DND-41 (cell line): Measurements from ENCODE around the gene ATXN7.

Experiments
- ATAC-seq: fragments of 200-7000 bp; cut with Tn5 transposase; 3 replicates; pipeline ENCODE4 v1.9.1; 2021; ENCODE audit warnings: low read depth; ENCODE audit not compliant: insufficient read depth
- DNase-seq: peaks from one replicate; pipeline ENCODE4 v3.0.0-alpha.2; 2020
- H2AFZ ChIP-seq: 2 replicates; pipeline ENCODE4 v1.6.0; 2012; ENCODE audit warnings: low read depth, low read length
- H3K27ac ChIP-seq: 2 replicates; pipeline ENCODE4 v1.5.1; 2012; ENCODE audit warnings: low read length, inconsistent platforms
- H3K27me3 ChIP-seq: fragments of 200-600 bp; sonication (generic); 2 replicates; pipeline ENCODE4 v1.6.0; 2012; ENCODE audit warnings: low read length, mild to moderate bottlenecking, inconsistent platforms; ENCODE audit not compliant: insufficient read depth, poor library complexity
- H3K36me3 ChIP-seq: 2 replicates; pipeline ENCODE4 v1.5.1; 2012; ENCODE audit warnings: low read length, inconsistent platforms; ENCODE audit not compliant: insufficient read depth
- H3K4me1 ChIP-seq: 2 replicates; pipeline ENCODE4 v1.5.1; 2012; ENCODE audit warnings: mild to moderate bottlenecking, low read length; ENCODE audit not compliant: insufficient read depth
- H3K4me2 ChIP-seq: 2 replicates; pipeline ENCODE4 v1.6.0; 2012; ENCODE audit warnings: mild to moderate bottlenecking, moderate library complexity, low read length, inconsistent platforms; ENCODE audit not compliant: insufficient read depth
- H3K4me3 ChIP-seq, 2 experiments: fragments of 200-600 bp in 1 of 2; shearing (Covaris generic) in 1 of 2; 2 replicates each; pipeline ENCODE4 v1.5.1; 2012 to 2016; ENCODE audit warnings: inconsistent platforms in 2 of 2, low read length in 2 of 2, mild to moderate bottlenecking in 2 of 2, low read depth in 1 of 2, moderate library complexity in 1 of 2
- H3K79me2 ChIP-seq: 2 replicates; pipeline ENCODE4 v1.6.0; 2012; ENCODE audit warnings: low read length, inconsistent platforms; ENCODE audit not compliant: insufficient read depth
- H3K9ac ChIP-seq: 2 replicates; pipeline ENCODE4 v1.6.0; 2012; ENCODE audit warnings: low read depth, mild to moderate bottlenecking, inconsistent platforms, low read length, moderate library complexity
- H3K9me3 ChIP-seq: 2 replicates; pipeline ENCODE4 v1.5.1; 2012; ENCODE audit warnings: low read length, moderate library complexity, mild to moderate bottlenecking, inconsistent platforms; ENCODE audit not compliant: insufficient read depth, severe bottlenecking
- H4K20me1 ChIP-seq: 2 replicates; pipeline ENCODE4 v1.6.0; 2012; ENCODE audit warnings: low read length; ENCODE audit not compliant: insufficient read depth
- CTCF ChIP-seq: IDR thresholded peaks from 2 replicates; pipeline ENCODE4 v1.5.1; 2012; ENCODE audit warnings: borderline replicate concordance, low read length, moderate library complexity, mild to moderate bottlenecking; ENCODE audit not compliant: poor library complexity, severe bottlenecking; ENCODE audit errors: extremely low read depth
- EZH2 ChIP-seq: IDR thresholded peaks from 3 replicates; pipeline ENCODE4 v1.6.1; 2012; ENCODE audit warnings: borderline replicate concordance, low read depth, mild to moderate bottlenecking, moderate library complexity, low read length, inconsistent platforms; ENCODE audit not compliant: severe bottlenecking

ATXN7 gene

GRCh38 chr3:63979093-63979885 lies 115.6 kb downstream of the ATXN7 start:
- H3K4me3 ChIP-seq, result no peak overlapping the region
- TF ChIP-seq EZH2 (no peak), CTCF (no peak)
- H2AFZ ChIP-seq, result no peak overlapping the region
- H3K27ac ChIP-seq, result no peak overlapping the region
- H4K20me1 ChIP-seq, result peaks cover 46% of the 10 kb centered on the region
- no peak overlapping the region for H3K9ac ChIP-seq
- H3K9me3 ChIP-seq, result no peaks in the 10 kb centered on the region
- H3K79me2 ChIP-seq, result peaks cover 63% of the 10 kb centered on the region
- peaks cover 64% of the 10 kb centered on the region for H3K36me3 ChIP-seq
- H3K27me3 ChIP-seq, result no peaks in the 10 kb centered on the region
- DNase-seq (no peak), ATAC-seq (0 out of 3 replicates have a peak, but pooled peaks have one; percentile 33)
- no peak overlapping the region for H3K4me2 ChIP-seq
- no peaks in the 10 kb centered on the region for H3K4me1 ChIP-seq

GRCh38 chr3:63980019-63980418 lies 116.4 kb downstream of the ATXN7 start:
- Histone ChIP-seq H4K20me1 (peaks cover 44% of the 10 kb centered on the region), H3K79me2 (peaks cover 62% of the 10 kb centered on the region), H3K4me2 (no peak overlapping the region), H3K4me1 (no peaks in the 10 kb centered on the region), H3K27me3 (no peaks in the 10 kb centered on the region), H3K9me3 (no peaks in the 10 kb centered on the region), H3K36me3 (peaks cover 68% of the 10 kb centered on the region), H3K27ac (no peak overlapping the region), H3K4me3 (no peak overlapping the region), H3K9ac (no peak overlapping the region), H2AFZ (no peak overlapping the region)
- DNase-seq, result no peak
- no peak for TF ChIP-seq EZH2
- no peak for TF ChIP-seq CTCF
- ATAC-seq, result no peak

GRCh38 chr3:63980830-63981498 lies 117.3 kb downstream of the ATXN7 start:
- Histone ChIP-seq H3K9ac (no peak overlapping the region), H3K4me3 (no peak overlapping the region), H3K4me2 (no peak overlapping the region), H3K27ac (no peak overlapping the region), H4K20me1 (peaks cover 41% of the 10 kb centered on the region), H3K27me3 (no peaks in the 10 kb centered on the region), H3K9me3 (no peaks in the 10 kb centered on the region), H3K79me2 (peaks cover 55% of the 10 kb centered on the region), H2AFZ (no peak overlapping the region), H3K4me1 (no peaks in the 10 kb centered on the region), H3K36me3 (peaks cover 74% of the 10 kb centered on the region)
- TF ChIP-seq CTCF (no peak), EZH2 (no peak)
- DNase-seq (no peak), ATAC-seq (no peak)
